ENCODE data around the gene PTPDC1.
"Not testable (repeated sequence)": the region's sequence is repeated elsewhere in the genome, so short reads cannot be mapped to it uniquely, and the experiment has no call there.

PTPDC1 gene

DNA sequence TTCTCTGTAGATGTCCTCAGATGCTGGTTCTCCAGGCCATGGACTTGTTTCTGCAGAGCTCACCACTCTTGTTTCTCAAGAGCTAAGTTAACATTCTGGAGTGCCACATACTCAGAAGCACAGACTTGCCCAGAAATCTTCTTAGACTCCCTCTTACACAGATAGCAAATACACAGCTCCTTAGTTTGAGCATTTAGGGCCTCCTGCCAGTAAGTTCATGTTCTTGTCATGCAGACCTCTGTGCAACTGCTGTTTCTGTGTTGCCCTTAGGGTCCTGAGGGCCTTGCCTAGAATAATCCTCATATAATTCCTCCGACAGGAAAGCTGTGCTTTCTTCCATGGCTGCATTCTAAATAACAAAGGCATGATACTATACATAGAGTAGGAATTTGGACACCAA, 1.3 kb upstream of the PTPDC1 start:
- POLR2A ChIA-PET = no interaction called here
- TF ChIP-seq, protein P1, sequence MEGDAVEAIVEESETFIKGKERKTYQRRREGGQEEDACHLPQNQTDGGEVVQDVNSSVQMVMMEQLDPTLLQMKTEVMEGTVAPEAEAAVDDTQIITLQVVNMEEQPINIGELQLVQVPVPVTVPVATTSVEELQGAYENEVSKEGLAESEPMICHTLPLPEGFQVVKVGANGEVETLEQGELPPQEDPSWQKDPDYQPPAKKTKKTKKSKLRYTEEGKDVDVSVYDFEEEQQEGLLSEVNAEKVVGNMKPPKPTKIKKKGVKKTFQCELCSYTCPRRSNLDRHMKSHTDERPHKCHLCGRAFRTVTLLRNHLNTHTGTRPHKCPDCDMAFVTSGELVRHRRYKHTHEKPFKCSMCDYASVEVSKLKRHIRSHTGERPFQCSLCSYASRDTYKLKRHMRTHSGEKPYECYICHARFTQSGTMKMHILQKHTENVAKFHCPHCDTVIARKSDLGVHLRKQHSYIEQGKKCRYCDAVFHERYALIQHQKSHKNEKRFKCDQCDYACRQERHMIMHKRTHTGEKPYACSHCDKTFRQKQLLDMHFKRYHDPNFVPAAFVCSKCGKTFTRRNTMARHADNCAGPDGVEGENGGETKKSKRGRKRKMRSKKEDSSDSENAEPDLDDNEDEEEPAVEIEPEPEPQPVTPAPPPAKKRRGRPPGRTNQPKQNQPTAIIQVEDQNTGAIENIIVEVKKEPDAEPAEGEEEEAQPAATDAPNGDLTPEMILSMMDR (IDR thresholded peaks at IDR 0.05; ENCODE audit: insufficient read depth, low read length, missing control alignments) = no peak
- H3K4me3 ChIP-seq (ENCODE audit: low read depth, low read length) = no peak overlapping the region
- CTCF ChIA-PET = interaction anchor here (0.7 to 3.9 kb wide), 4 partner anchors 14 to 131 kb away, joined by 3 to 25 read pairs (median 8); no protein-coding TSS in a partner anchor
- DNase-seq (ENCODE audit: low read depth, low spot score) = no peak

DNA sequence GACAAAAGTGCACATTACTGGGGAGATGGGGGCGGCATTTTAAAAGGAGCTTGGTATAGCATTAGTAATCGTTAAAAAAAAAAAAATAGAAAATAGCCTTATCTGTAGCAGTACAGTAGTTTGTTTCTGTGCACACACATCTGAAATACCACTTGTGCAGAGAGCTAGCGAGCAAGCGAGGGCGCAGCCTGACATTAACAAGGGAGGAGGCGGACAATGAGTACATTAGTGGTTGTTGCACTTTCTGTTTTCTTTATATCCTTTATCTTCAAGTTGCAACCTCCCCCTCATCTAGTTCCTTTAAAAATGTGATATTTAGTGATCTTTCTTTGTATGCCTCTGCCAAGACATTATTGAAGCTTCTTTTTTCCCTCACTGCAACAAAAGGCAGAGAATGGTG, 880 bp upstream of the PTPDC1 start:
- DNase-seq (ENCODE audit: low read depth, low spot score) = no peak
- TF ChIP-seq, protein P1 (IDR thresholded peaks at IDR 0.05; ENCODE audit: insufficient read depth, low read length, missing control alignments) = no peak
- CTCF ChIA-PET = interaction anchor here (0.7 to 3.9 kb wide), 4 partner anchors 15 to 130 kb away, joined by 3 to 25 read pairs (median 8); no protein-coding TSS in a partner anchor
- POLR2A ChIA-PET = no interaction called here
- H3K4me3 ChIP-seq (ENCODE audit: low read depth, low read length) = no peak overlapping the region

DNA sequence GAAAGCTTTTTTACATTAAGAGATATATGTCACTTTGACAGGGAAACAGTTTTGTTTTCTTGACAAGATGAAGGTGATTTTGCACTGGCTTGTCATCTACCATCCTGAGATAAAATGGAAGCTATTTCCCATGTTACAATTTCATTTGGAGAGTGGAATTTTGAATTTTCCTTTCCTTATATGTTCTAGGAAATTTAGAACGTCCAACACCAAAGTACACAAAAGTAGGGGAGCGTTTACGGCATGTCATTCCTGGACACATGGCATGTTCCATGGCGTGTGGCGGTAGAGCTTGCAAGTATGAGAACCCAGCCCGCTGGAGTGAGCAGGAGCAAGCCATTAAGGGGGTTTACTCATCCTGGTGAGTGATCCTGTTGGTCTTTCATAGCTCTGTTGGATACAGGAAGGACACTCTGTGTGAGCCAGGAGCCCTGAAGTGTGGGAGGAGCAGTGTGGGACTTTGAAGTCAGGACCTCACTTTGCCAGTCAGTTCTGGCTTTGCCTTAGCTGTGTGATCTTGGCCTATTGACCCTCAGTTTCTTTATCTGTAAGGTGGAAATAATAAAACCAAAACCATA, 887 bp downstream of the PTPDC1 start:
- POLR2A ChIA-PET = no interaction called here
- DNase-seq (ENCODE audit: low read depth, low spot score) = no peak
- H3K4me3 ChIP-seq (ENCODE audit: low read depth, low read length) = no peak overlapping the region
- CTCF ChIA-PET = interaction anchor here (1.0 to 2.0 kb wide), 6 partner anchors 10 to 71 kb away, joined by 3 to 12 read pairs (median 6); no protein-coding TSS in a partner anchor
- TF ChIP-seq, protein P1 (IDR thresholded peaks at IDR 0.05; ENCODE audit: insufficient read depth, low read length, missing control alignments) = no peak

DNA sequence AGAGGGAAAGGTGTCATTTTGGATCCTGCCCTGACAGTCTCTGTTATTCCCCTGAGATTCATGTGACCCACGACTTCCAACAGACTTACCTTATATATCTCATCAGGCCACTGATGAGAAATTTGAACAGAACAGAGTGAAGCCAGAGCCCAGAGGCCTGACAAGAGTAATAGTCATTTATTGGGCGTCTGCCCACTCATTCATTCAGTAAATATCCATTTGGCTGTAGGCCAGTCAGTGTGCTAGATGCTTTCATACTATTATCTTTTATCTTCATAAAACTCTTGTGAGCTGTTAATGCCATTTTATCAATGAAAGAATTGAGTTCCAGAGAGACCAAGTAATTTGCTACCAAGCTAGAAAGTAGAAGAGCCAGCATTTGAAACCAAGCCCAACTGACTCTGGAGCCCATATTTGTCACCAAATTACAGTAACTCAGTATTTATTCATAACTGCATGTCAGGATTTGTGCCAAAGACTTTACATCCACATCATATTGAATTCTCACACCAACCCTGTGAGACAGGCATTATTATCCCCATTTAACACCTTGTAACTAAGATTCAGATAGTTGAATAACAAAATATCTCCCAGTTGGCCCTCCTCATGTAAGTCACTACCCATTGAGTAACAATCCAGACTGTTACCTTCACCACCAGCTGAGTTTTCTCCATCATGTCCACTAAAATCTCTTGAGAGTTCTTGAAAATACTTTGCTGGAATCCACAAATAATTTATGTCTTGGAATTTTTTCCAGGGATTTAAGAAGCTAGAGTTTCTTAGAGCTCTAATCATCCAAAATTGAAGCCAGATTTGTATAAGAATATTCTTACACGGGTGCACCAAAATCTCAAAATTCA, 2.5 kb downstream of the PTPDC1 start:
- ChIA-PET CTCF (interaction anchor here (1.0 to 2.0 kb wide), 3 partner anchors 12 to 126 kb away, joined by 3 to 6 read pairs (median 4); no protein-coding TSS in a partner anchor), POLR2A (no interaction called here)
- no peak overlapping the region for H3K4me3 ChIP-seq (ENCODE audit: low read depth, low read length)
- DNase-seq (ENCODE audit: low read depth, low spot score) = no peak
- TF ChIP-seq, protein P1 (IDR thresholded peaks at IDR 0.05; ENCODE audit: insufficient read depth, low read length, missing control alignments) = no peak

DNA sequence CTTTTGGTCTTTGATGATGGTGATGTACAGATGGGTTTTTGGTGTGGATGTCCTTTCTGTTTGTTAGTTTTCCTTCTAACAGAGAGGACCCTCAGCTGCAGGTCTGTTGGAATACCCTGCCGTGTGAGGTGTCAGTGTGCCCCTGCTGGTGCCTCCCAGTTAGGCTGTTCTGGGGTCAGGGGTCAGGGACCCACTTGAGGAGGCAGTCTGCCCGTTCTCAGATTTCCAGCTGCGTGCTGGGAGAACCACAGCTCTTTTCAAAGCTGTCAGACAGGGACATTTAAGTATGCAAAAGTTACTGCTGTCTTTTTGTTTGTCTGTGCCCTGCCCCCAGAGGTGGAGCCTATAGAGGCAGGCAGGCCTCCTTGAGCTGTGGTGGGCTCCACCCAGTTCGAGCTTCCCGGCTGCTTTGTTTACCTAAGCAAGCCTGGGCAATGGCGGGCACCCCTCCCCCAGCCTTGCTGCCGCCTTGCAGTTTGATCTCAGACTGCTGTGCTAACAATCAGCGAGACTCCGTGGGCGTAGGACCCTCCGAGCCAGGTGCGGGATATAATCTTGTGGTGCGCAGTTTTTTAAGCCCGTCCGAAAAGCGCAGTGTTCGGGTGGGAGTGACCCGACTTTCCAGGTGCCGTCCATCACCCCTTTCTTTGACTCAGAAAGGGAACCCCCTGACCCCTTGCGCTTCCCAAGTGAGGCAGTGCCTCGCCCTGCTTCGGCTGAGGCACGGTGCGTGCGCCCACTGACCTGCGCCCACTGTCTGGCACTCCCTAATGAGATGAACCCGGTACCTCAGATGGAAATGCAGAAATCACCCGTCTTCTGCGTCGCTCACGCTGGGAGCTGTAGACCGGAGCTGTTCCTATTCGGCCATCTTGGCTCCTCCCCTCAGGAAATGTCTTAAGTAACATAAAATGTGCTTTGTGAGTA, 10.2 kb downstream of the PTPDC1 start:
- CTCF ChIA-PET; DNase-seq (ENCODE audit: low read depth, low spot score); POLR2A ChIA-PET; H3K4me3 ChIP-seq (ENCODE audit: low read depth, low read length): not testable (repeated sequence)

DNA sequence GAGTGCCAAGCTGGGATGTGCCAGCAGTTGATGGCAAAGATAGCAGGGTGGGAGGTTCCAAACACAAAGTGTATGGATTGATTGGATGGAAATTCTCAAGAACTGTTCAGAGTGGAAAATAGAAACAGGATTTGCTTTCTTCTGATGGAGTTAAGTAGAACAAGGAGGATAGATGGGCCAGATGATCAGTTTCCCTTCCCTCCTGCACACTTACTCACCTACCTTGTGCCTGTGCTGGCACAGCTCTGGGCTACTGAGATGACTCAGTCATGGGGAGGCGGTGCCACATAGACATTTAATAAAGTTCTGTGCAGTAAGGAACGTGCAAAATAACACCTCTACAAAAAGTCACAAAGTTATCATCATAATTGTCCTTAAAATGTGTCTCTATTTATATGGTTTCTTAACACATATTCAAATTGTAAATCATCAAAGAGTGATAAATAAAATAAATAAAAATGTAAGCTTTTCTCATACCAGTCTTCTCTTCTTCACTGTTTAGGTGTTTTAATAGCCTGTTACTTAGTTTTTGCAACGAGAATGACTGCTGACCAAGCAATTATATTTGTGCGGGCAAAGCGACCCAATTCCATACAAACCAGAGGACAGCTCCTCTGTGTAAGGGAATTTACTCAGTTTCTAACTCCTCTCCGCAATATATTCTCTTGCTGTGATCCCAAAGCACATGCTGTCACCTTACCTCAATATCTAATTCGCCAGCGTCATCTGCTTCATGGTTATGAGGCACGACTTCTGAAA, 12.7 kb downstream of the PTPDC1 start:
- TF ChIP-seq, protein P1 (IDR thresholded peaks at IDR 0.05; ENCODE audit: insufficient read depth, low read length, missing control alignments) = no peak
- ChIA-PET CTCF (interaction anchor here (0.9 to 1.6 kb wide), 2 partner anchors 37 to 82 kb away, joined by 3 read pairs; no protein-coding TSS in a partner anchor), POLR2A (interaction anchor here (1.4 kb wide), 1 partner anchor 14 kb away, joined by 4 read pairs; no protein-coding TSS in a partner anchor)
- DNase-seq (ENCODE audit: low read depth, low spot score) = no peak
- no peak overlapping the region for H3K4me3 ChIP-seq (ENCODE audit: low read depth, low read length)
